ENCODE results near the gene CLCN6. TPM values are rescaled to one million over a fixed set of nuclear protein-coding genes. Genes with fewer than 3 reads are reported as not detected.

The CLCN6 gene
- total RNA-seq, 1 experiment from 2014 or later = 48.1 TPM

DNA sequence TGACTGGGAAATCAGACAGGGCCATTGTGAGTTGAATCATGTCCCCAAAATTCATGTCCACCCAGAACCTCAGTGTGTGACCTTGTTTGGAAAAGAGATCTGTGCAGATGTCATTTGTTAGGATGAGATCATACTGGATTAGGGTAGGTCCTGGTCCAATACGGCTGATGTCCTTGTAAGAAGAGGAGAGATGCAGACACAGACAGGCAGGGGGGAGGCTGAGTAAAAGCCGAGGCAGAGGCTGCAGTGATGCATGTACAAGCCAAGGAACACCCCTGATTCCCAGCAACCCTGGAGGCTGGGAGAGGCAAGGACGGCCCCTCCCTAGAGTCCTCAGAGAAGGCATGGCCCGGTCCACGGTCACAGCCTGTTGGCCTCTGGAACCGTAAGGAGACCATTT, 68.6 kb downstream of the CLCN6 start:
- intact Hi-C loops (cut with micrococcal nuclease; ENCODE audit: unreplicated experiment) = no loop called here
- H3K27me3 ChIP-seq (replicated peaks; ENCODE audit: insufficient read depth, low read depth, low read length, poor library complexity) = peaks cover 75% of the 10 kb centered on the region
- no peak overlapping the region for H3K27ac ChIP-seq (ENCODE audit: low read depth, low read length, poor library complexity, severe bottlenecking)
- BruUV-seq (replicated peaks) = no TSS peak
- H3K4me1 ChIP-seq (ENCODE audit: insufficient read depth, low read length, poor library complexity, severe bottlenecking) = no peaks in the 10 kb centered on the region
- no peaks in the 10 kb centered on the region for H3K36me3 ChIP-seq (ENCODE audit: insufficient read depth, low read length, poor library complexity, severe bottlenecking)
- DNase-seq (ENCODE audit: low spot score) = no peak
- H3K4me3 ChIP-seq (ENCODE audit: low read depth, low read length, poor library complexity, severe bottlenecking) = no peak overlapping the region
- CTCF ChIA-PET = no interaction called here
- TF ChIP-seq EZH2 (IDR thresholded peaks at IDR 0.05; ENCODE audit: borderline replicate concordance, low read depth, low read length, poor library complexity, severe bottlenecking) = no peak
- TF ChIP-seq, protein P1, sequence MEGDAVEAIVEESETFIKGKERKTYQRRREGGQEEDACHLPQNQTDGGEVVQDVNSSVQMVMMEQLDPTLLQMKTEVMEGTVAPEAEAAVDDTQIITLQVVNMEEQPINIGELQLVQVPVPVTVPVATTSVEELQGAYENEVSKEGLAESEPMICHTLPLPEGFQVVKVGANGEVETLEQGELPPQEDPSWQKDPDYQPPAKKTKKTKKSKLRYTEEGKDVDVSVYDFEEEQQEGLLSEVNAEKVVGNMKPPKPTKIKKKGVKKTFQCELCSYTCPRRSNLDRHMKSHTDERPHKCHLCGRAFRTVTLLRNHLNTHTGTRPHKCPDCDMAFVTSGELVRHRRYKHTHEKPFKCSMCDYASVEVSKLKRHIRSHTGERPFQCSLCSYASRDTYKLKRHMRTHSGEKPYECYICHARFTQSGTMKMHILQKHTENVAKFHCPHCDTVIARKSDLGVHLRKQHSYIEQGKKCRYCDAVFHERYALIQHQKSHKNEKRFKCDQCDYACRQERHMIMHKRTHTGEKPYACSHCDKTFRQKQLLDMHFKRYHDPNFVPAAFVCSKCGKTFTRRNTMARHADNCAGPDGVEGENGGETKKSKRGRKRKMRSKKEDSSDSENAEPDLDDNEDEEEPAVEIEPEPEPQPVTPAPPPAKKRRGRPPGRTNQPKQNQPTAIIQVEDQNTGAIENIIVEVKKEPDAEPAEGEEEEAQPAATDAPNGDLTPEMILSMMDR (conservative IDR thresholded peaks at IDR 0.05; ENCODE audit: low read depth, low read length) = no peak
- POLR2A ChIA-PET (ENCODE audit: low non-redundant PET) = no interaction called here
- H3K9me3 ChIP-seq (ENCODE audit: low read depth, low read length, poor library complexity, severe bottlenecking) = no peaks in the 10 kb centered on the region

DNA sequence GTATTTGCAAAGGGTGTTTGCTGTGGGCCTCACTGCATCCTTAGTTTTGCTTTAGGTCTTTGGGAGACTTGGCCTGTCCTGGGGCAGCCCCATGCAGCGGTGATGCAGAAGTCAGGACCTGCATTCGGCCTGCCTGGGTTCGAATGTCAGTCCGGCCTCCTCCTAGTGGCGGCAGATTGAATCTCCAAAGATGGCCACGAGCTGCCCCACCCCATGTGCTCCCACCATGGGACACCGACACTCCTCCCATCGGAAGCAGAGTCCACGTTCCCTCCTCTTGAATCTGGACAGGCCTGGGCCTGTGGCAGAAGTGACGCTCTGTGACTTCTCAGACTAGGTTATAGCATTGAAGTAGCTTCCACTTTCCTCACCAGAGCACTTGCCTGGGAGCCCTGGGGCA, 69.1 kb downstream of the CLCN6 start:
- Histone ChIP-seq H3K9me3 (ENCODE audit: low read depth, low read length, poor library complexity, severe bottlenecking) (no peaks in the 10 kb centered on the region), H3K27me3 (replicated peaks; ENCODE audit: insufficient read depth, low read depth, low read length, poor library complexity) (peaks cover 72% of the 10 kb centered on the region), H3K36me3 (ENCODE audit: insufficient read depth, low read length, poor library complexity, severe bottlenecking) (no peaks in the 10 kb centered on the region), H3K4me3 (ENCODE audit: low read depth, low read length, poor library complexity, severe bottlenecking) (no peak overlapping the region), H3K27ac (ENCODE audit: low read depth, low read length, poor library complexity, severe bottlenecking) (no peak overlapping the region), H3K4me1 (ENCODE audit: insufficient read depth, low read length, poor library complexity, severe bottlenecking) (no peaks in the 10 kb centered on the region)
- DNase-seq (ENCODE audit: low spot score) = no peak
- TF ChIP-seq EZH2 (IDR thresholded peaks at IDR 0.05; ENCODE audit: borderline replicate concordance, low read depth, low read length, poor library complexity, severe bottlenecking) = no peak
- TF ChIP-seq, protein P1 (conservative IDR thresholded peaks at IDR 0.05; ENCODE audit: low read depth, low read length) = no peak
- ChIA-PET CTCF (no interaction called here), POLR2A (ENCODE audit: low non-redundant PET) (no interaction called here)
- intact Hi-C loops (cut with micrococcal nuclease; ENCODE audit: unreplicated experiment) = no loop called here
- no TSS peak for BruUV-seq (replicated peaks)

DNA sequence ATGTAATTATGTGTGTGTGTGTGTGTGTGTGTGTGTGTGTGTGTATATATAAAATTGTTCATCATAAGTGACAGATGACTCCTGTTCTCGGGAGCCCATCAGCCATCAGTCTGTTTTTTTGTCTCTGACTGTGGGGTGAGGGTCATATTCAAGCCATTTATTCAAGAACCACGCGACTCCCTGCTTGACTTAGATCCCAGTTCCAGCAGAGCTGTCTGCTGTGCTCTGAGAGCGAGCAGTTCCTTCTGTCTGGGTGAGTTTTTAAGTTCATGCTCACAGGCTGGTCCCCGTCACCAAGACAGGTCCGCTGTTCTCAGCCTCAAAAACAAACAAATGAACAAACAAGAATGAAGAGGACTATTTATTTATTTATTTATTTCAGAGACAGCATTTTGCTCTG, 71.1 kb downstream of the CLCN6 start:
- no peak for TF ChIP-seq EZH2 (IDR thresholded peaks at IDR 0.05; ENCODE audit: borderline replicate concordance, low read depth, low read length, poor library complexity, severe bottlenecking)
- no TSS peak for BruUV-seq (replicated peaks)
- no peak for DNase-seq (ENCODE audit: low spot score)
- ChIA-PET CTCF (no interaction called here), POLR2A (ENCODE audit: low non-redundant PET) (interaction anchor here (0.6 kb wide), 1 partner anchor 738 kb away, joined by 4 read pairs; no protein-coding TSS in a partner anchor)
- H3K9me3 ChIP-seq (ENCODE audit: low read depth, low read length, poor library complexity, severe bottlenecking) = no peaks in the 10 kb centered on the region
- no peak overlapping the region for H3K27ac ChIP-seq (ENCODE audit: low read depth, low read length, poor library complexity, severe bottlenecking)
- H3K36me3 ChIP-seq (ENCODE audit: insufficient read depth, low read length, poor library complexity, severe bottlenecking) = no peaks in the 10 kb centered on the region
- H3K4me1 ChIP-seq (ENCODE audit: insufficient read depth, low read length, poor library complexity, severe bottlenecking) = no peaks in the 10 kb centered on the region
- H3K27me3 ChIP-seq (replicated peaks; ENCODE audit: insufficient read depth, low read depth, low read length, poor library complexity) = peaks cover 61% of the 10 kb centered on the region
- H3K4me3 ChIP-seq (ENCODE audit: low read depth, low read length, poor library complexity, severe bottlenecking) = no peak overlapping the region
- intact Hi-C loops (cut with micrococcal nuclease; ENCODE audit: unreplicated experiment) = no loop called here

- no TSS peak for BruUV-seq (replicated peaks)
- Histone ChIP-seq H3K4me3 (ENCODE audit: low read depth, low read length, poor library complexity, severe bottlenecking) (no peak overlapping the region), H3K27ac (ENCODE audit: low read depth, low read length, poor library complexity, severe bottlenecking) (no peak overlapping the region), H3K27me3 (replicated peaks; ENCODE audit: insufficient read depth, low read depth, low read length, poor library complexity) (peaks cover 51% of the 10 kb centered on the region), H3K9me3 (ENCODE audit: low read depth, low read length, poor library complexity, severe bottlenecking) (no peaks in the 10 kb centered on the region), H3K4me1 (ENCODE audit: insufficient read depth, low read length, poor library complexity, severe bottlenecking) (no peaks in the 10 kb centered on the region), H3K36me3 (ENCODE audit: insufficient read depth, low read length, poor library complexity, severe bottlenecking) (no peaks in the 10 kb centered on the region)
- intact Hi-C loops (cut with micrococcal nuclease; ENCODE audit: unreplicated experiment) = no loop called here
- no peak for DNase-seq (ENCODE audit: low spot score)
- POLR2A ChIA-PET (ENCODE audit: low non-redundant PET) = no interaction called here
- TF ChIP-seq EZH2 (IDR thresholded peaks at IDR 0.05; ENCODE audit: borderline replicate concordance, low read depth, low read length, poor library complexity, severe bottlenecking) = no peak
- TF ChIP-seq, protein P1 (conservative IDR thresholded peaks at IDR 0.05; ENCODE audit: low read depth, low read length) = no peak
- CTCF ChIA-PET = no interaction called here
Observed at GRCh38 chr1:11878081-11878890, 72.3 kb downstream of the CLCN6 start.

Measured in A673 (cell line).